Uterus (tissue), 2 donors: ENCODE measurements around the gene MTG2.

Experiments
- CTCF ChIP-seq, 4 experiments: fragments of 200-600 bp in 2 of 4; fragments of 450-650 bp in 2 of 4; sonication (generic) in 2 of 4; IDR thresholded peaks; one replicate each; pipeline ENCODE4 v1.5.1; 2016 to 2019; ENCODE audit warnings: antibody characterized with exemption in 4 of 4, mild to moderate bottlenecking in 2 of 4, moderate library complexity in 1 of 4
- POLR2A ChIP-seq, 2 donors: fragments of 450-650 bp; IDR thresholded peaks; one replicate each; pipeline ENCODE4 v1.6.1; 2016; ENCODE audit warnings: antibody characterized with exemption in 2 of 2, mild to moderate bottlenecking in 1 of 2, moderate library complexity in 1 of 2

- TF ChIP-seq CTCF (IDR thresholded peaks at IDR 0.05) (no peak), POLR2A (IDR thresholded peaks at IDR 0.05) (no peak)
Measured at GRCh38 chr20:62147528-62147927, 35.3 kb upstream of the MTG2 start.
